B cell (primary cell): Measurements from ENCODE around the gene GADD45B. TPM values are rescaled to one million over a fixed set of nuclear protein-coding genes. Genes with fewer than 3 reads are reported as not detected.

ENCODE experiments used
- ATAC-seq: fragments of 200-7000 bp; cut with Tn5 transposase; one replicate; pipeline ENCODE4 v1.10.0; 2021; ENCODE audit warnings: low read depth, mild to moderate bottlenecking, moderate number of reproducible peaks, moderate library complexity
- CTCF ChIA-PET: fragments of 350-600 bp; sonication (Branson Sonifier 250); formaldehyde crosslinking; loops from one replicate; lab custom pipeline; 2021; ENCODE audit warnings: antibody characterized with exemption, inconsistent platforms; lab: Charles Lee
- POLR2A ChIA-PET: fragments of 350-600 bp; sonication (Branson Sonifier 250); formaldehyde crosslinking; loops from one replicate; lab custom pipeline; 2021; ENCODE audit warnings: antibody characterized with exemption; lab: Charles Lee
- DNase-seq: peaks from one replicate; pipeline ENCODE4 v3.0.0; 2013
- H2AFZ ChIP-seq: 2 replicates; pipeline ENCODE4 v1.6.1; 2012; ENCODE audit warnings: mild to moderate bottlenecking, low read depth, low read length; ENCODE audit not compliant: insufficient read depth, poor library complexity, severe bottlenecking
- H3K27ac ChIP-seq, 2 donors: 1 replicate in 1 of 2; 2 replicates in 1 of 2; pipeline ENCODE4 v1.5.1; 2012 to 2013; ENCODE audit warnings: low read length in 2 of 2, mild to moderate bottlenecking in 2 of 2, moderate library complexity in 1 of 2
- H3K27me3 ChIP-seq, 4 experiments: fragments of 200-600 bp in 1 of 4; sonication (generic) in 1 of 4; replicated peaks in 1 of 4; 1 replicate in 2 of 4; 2 replicates in 2 of 4; pipeline versions ENCODE4 v1.6.1 to v1.7.0; 2013 to 2016; ENCODE audit warnings: low read length in 3 of 4, mild to moderate bottlenecking in 2 of 4, mixed read lengths in 1 of 4, moderate library complexity in 1 of 4; ENCODE audit not compliant: insufficient read depth in 4 of 4, control insufficient read depth in 3 of 4; ENCODE audit errors: control extremely low read depth in 1 of 4
- H3K36me3 ChIP-seq, 2 experiments: replicated peaks in 1 of 2; 1 replicate in 1 of 2; 2 replicates in 1 of 2; pipeline versions ENCODE4 v1.6.1 to v1.7.1; 2013; ENCODE audit warnings: low read length in 1 of 2; ENCODE audit not compliant: insufficient read depth in 2 of 2, control insufficient read depth in 1 of 2; ENCODE audit errors: control extremely low read depth in 1 of 2, extremely low read depth in 1 of 2
- H3K4me1 ChIP-seq, 2 donors: fragments of 200-600 bp in 1 of 2; sonication (generic) in 1 of 2; 1 replicate in 1 of 2; 2 replicates in 1 of 2; pipeline versions ENCODE4 v1.5.1 to v1.6.1; 2013 to 2017; ENCODE audit warnings: low read length in 2 of 2; ENCODE audit not compliant: control insufficient read depth in 2 of 2, insufficient read depth in 2 of 2
- H3K4me2 ChIP-seq: replicated peaks from 2 replicates; pipeline ENCODE3; 2012; ENCODE audit warnings: mild to moderate bottlenecking, low read depth, low read length; ENCODE audit not compliant: poor library complexity, severe bottlenecking
- H3K4me3 ChIP-seq, 5 experiments: fragments of 200-600 bp in 1 of 5; sonication (generic) in 1 of 5; 1 replicate in 3 of 5; 2 replicates in 2 of 5; pipeline versions ENCODE4 v1.5.1 to v1.7.0; 2011 to 2016; ENCODE audit warnings: low read length in 4 of 5, mild to moderate bottlenecking in 4 of 5, low read depth in 2 of 5, control low read depth in 1 of 5, moderate library complexity in 1 of 5; ENCODE audit not compliant: insufficient read depth in 1 of 5; ENCODE audit errors: control extremely low read depth in 1 of 5, extremely low read depth in 1 of 5
- H3K79me2 ChIP-seq: fragments of 200-600 bp; sonication (generic); one replicate; pipeline ENCODE4 v1.6.0; 2016; ENCODE audit warnings: low read length; ENCODE audit not compliant: control insufficient read depth, insufficient read depth
- H3K9ac ChIP-seq: fragments of 200-600 bp; sonication (generic); 2 replicates; pipeline ENCODE4 v1.6.1; 2017; ENCODE audit warnings: mild to moderate bottlenecking, low read length, moderate library complexity
- H3K9me3 ChIP-seq, 3 donors: one replicate each; pipeline versions ENCODE4 v1.6.1 to v1.7.1; 2013; ENCODE audit warnings: low read length in 2 of 3; ENCODE audit not compliant: control insufficient read depth in 2 of 3, insufficient read depth in 1 of 3; ENCODE audit errors: control extremely low read depth in 1 of 3
- H4K20me1 ChIP-seq: 2 replicates; pipeline ENCODE4 v1.6.0; 2012; ENCODE audit warnings: mild to moderate bottlenecking, low read length; ENCODE audit not compliant: insufficient read depth, control insufficient read depth, poor library complexity, severe bottlenecking
- H3K27ac Mint-ChIP-seq: one replicate; pipeline ENCODE4 v1.8.0; 2021; ENCODE audit warnings: mixed read lengths
- H3K27me3 Mint-ChIP-seq: one replicate; pipeline ENCODE4 v1.8.0; 2021; ENCODE audit warnings: mixed read lengths
- H3K4me1 Mint-ChIP-seq: one replicate; pipeline ENCODE4 v1.8.0; 2021; ENCODE audit warnings: mixed read lengths
- H3K4me3 Mint-ChIP-seq: one replicate; pipeline ENCODE4 v1.8.0; 2021; ENCODE audit warnings: mixed read lengths
- H3K9me3 Mint-ChIP-seq: one replicate; pipeline ENCODE4 v1.8.0; 2022; ENCODE audit warnings: mixed read lengths; ENCODE audit not compliant: insufficient read depth
- EZH2 ChIP-seq: IDR thresholded peaks from 2 replicates; pipeline ENCODE4 v1.6.1; 2012; ENCODE audit warnings: borderline replicate concordance, low read depth, mild to moderate bottlenecking, moderate library complexity, low read length; ENCODE audit not compliant: insufficient read depth, poor library complexity, severe bottlenecking
- WGBS: methylation state at CpG from one replicate; pipeline ENCODE4 v1.1.5; 2013; ENCODE audit warnings: missing lambda C conversion rate; ENCODE audit not compliant: insufficient coverage; 5-methylcytosine and 5-hydroxymethylcytosine counted together
- intact Hi-C: fragments of 100-400 bp; cut with micrococcal nuclease; formaldehyde crosslinking; loops from one replicate; pipeline ENCODE4 v1.10.0; 2022
- polyA plus RNA-seq: library from polyadenylated mRNA; depleted of rRNA; stranded (reverse); fragments of >200 nt; gene quantifications from 2 replicates; pipeline ENCODE4 v1.2.3, GENCODE V29; 2012
- total RNA-seq, 2 donors: library from RNA; stranded (reverse); fragments of 120-200 nt in 1 of 2; gene quantifications; 1 replicate in 1 of 2; 2 replicates in 1 of 2; pipeline versions ENCODE4 v1.2.3 to v1.2.4, GENCODE V29; 2013 to 2022
- TF ChIP-seq, protein P1 (sequence below): fragments of 200-600 bp; IDR thresholded peaks from one replicate; pipeline ENCODE4 v1.8.0; 2022; ENCODE audit warnings: antibody characterized with exemption, mild to moderate bottlenecking

GADD45B gene
- total and polyA plus RNA-seq, 2 donors (not counting 1 experiment from before 2014, with no cell fraction given) = 166 to 215 TPM

DNA sequence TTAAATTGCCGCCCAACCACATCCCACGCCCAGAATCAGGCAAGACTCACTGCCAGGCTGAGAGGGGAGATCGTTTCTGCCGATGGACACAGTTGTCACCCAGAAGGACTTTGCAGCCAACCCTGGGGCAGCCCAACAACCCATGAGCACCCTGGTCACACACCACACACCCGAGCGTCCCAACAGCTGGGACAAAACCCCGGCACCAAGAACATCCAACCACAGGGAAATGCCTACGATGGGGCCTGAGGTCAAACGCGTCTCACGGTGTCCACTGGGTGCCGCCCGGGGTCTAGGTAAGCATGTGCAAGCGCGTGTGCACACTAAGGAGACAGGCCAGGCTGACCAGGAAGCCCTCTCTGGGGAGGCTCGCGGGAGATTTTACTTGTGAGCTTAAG lies 32.1 kb upstream of the GADD45B start:
- intact Hi-C loops = no loop called here
- no peaks in the 10 kb centered on the region for H3K27me3 ChIP-seq
- H3K79me2 ChIP-seq = peaks cover 38% of the 10 kb centered on the region
- peaks cover 6 to 11% of the 10 kb centered on the region in 2 donors for H3K4me1 ChIP-seq
- ChIA-PET POLR2A (interaction anchor here (1.6 kb wide), 1 partner anchor 10 kb away, joined by 6 read pairs; no protein-coding TSS in a partner anchor), CTCF (interaction anchor here (0.6 kb wide), 1 partner anchor 50 kb away, joined by 3 read pairs; no protein-coding TSS in a partner anchor)
- no peaks in the 10 kb centered on the region for H3K9me3 ChIP-seq
- H3K27me3 Mint-ChIP-seq = no peaks in the 10 kb centered on the region
- 96% methylated on average over 17 of the region's 17 CpGs for WGBS
- no peak overlapping the region for H2AFZ ChIP-seq
- no peak overlapping the region for H3K9ac ChIP-seq
- no peaks in the 10 kb centered on the region for H3K9me3 Mint-ChIP-seq
- no peak overlapping the region for H3K27ac ChIP-seq
- TF ChIP-seq, protein P1, sequence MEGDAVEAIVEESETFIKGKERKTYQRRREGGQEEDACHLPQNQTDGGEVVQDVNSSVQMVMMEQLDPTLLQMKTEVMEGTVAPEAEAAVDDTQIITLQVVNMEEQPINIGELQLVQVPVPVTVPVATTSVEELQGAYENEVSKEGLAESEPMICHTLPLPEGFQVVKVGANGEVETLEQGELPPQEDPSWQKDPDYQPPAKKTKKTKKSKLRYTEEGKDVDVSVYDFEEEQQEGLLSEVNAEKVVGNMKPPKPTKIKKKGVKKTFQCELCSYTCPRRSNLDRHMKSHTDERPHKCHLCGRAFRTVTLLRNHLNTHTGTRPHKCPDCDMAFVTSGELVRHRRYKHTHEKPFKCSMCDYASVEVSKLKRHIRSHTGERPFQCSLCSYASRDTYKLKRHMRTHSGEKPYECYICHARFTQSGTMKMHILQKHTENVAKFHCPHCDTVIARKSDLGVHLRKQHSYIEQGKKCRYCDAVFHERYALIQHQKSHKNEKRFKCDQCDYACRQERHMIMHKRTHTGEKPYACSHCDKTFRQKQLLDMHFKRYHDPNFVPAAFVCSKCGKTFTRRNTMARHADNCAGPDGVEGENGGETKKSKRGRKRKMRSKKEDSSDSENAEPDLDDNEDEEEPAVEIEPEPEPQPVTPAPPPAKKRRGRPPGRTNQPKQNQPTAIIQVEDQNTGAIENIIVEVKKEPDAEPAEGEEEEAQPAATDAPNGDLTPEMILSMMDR = no peak
- TF ChIP-seq EZH2 = no peak
- H3K4me1 Mint-ChIP-seq = peaks cover 12% of the 10 kb centered on the region
- H3K4me3 ChIP-seq = no peak overlapping the region
- peaks cover 0 to 4% of the 10 kb centered on the region in 2 experiments for H3K36me3 ChIP-seq
- no peak overlapping the region for H3K4me2 ChIP-seq
- H3K4me3 Mint-ChIP-seq = no peak overlapping the region
- no peaks in the 10 kb centered on the region for H4K20me1 ChIP-seq
- DNase-seq (no peak), ATAC-seq (no peak)
- H3K27ac Mint-ChIP-seq = no peak overlapping the region

DNA sequence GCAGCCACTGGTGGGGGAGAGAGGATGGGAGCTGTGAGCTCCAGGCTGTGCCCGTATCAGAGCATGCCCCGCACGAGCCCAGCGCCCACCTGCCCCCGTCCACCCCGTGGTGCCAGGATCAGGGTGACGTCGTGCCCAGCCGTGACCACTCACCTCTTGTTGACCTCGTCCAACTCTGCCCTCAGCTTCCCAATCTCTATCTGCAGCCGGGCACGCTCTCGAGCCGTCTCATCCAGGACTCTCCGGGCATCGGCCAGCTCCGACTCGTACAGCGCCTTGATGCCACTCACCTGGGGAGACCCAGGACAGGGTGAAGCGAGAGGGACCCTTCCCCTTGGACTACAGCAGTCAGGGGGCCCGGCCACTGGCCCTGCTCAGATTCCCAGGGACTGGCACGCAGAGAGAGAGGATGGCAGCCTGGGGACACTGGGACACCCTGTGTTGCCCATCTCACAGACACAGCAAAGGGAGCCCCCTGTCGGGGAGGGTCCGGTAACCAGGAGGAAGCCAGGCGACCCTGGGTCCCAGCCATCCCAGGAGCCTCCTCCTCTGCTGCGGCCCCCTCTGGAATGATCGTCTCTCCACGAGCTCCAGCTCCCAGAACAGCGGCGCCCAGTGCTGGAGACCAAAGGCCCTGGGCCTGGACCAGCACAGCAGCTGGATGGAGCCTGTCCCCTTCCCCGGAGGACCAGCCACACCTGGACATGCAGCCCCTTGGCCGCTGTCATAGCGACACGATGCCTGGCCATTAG lies 31.5 kb upstream of the GADD45B start:
- Histone ChIP-seq H3K36me3 (peaks cover 0 to 4% of the 10 kb centered on the region in 2 experiments), H3K9ac (no peak overlapping the region), H3K79me2 (peaks cover 41% of the 10 kb centered on the region), H4K20me1 (no peaks in the 10 kb centered on the region), H3K4me3 (no peak overlapping the region), H2AFZ (no peak overlapping the region), H3K9me3 (no peaks in the 10 kb centered on the region), H3K4me2 (no peak overlapping the region), H3K4me1 (peaks cover 6 to 11% of the 10 kb centered on the region in 2 donors), H3K27me3 (no peaks in the 10 kb centered on the region), H3K27ac (no peak overlapping the region)
- H3K27me3 Mint-ChIP-seq = no peaks in the 10 kb centered on the region
- TF ChIP-seq, protein P1 = no peak
- TF ChIP-seq EZH2 = no peak
- no peak overlapping the region for H3K27ac Mint-ChIP-seq
- WGBS = 97% methylated on average over 34 of the region's 34 CpGs
- no peak overlapping the region for H3K4me3 Mint-ChIP-seq
- no peak for ATAC-seq
- CTCF ChIA-PET = no interaction called here
- no peak for DNase-seq
- H3K9me3 Mint-ChIP-seq = no peaks in the 10 kb centered on the region
- POLR2A ChIA-PET = interaction anchor here (1.6 kb wide), 1 partner anchor 10 kb away, joined by 6 read pairs; no protein-coding TSS in a partner anchor
- H3K4me1 Mint-ChIP-seq = peaks cover 12% of the 10 kb centered on the region
- intact Hi-C loops = no loop called here
